ENCODE data around the gene IRF6.

Gene IRF6

DNA sequence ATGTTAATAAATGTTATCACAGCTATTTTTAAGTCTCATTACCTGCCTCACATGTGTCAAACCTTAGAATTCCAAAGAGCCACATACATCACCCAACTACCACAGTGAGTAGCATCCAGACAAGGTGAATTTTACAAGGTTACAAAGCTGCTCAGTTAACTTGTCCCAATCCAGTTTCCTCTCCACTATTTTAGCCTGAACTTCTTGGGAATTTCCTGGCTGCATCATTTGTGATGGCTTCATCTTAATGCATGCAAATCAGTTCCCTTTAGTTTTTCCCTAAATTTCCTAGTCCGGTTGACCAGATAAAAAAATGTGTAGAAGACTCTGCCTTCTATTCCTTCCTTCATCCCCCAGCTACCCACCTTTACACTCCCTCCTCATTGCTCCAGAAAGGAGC is 50.7 kb downstream of the IRF6 start:
- CTCF ChIA-PET, result interaction anchor here (0.6 to 3.8 kb wide), 6 partner anchors 12 to 155 kb away, joined by 3 to 60 read pairs (median 5); no protein-coding TSS in a partner anchor
- H3K36me3 Mint-ChIP-seq, result peaks cover 48% of the 10 kb centered on the region
- no peaks in the 10 kb centered on the region for H3K27me3 Mint-ChIP-seq

DNA sequence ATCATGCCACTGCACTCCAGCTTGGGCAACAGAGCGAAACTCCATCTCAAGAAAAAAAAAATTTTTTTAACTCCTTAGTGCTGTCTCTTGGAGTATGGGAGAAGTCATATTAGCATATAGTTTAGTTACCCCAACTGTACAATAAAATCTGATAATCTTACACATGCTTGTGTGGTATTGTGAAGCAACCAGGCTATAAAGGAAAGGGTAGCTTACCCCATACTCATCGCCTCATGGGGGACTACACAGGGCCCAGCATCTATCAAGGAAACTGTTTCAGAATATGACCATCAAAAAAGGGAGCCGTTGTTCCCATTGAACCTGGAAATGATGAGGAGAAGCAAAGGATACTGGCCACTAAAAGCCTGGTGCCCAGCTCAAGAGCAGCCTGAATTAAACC is 53.1 kb downstream of the IRF6 start:
- H3K27me3 Mint-ChIP-seq, result no peaks in the 10 kb centered on the region
- H3K27ac Mint-ChIP-seq, result peak overlapping the region; percentile 98
- H3K4me3 Mint-ChIP-seq, result peak overlapping the region; percentile 62
- no peak for DNase-seq
- peaks cover 73% of the 10 kb centered on the region for H3K4me1 Mint-ChIP-seq
- CTCF ChIA-PET, result interaction anchor here (1.0 to 6.7 kb wide), 4 partner anchors 15 to 187 kb away, joined by 3 to 96 read pairs (median 4); no protein-coding TSS in a partner anchor
- peaks cover 24% of the 10 kb centered on the region for H3K36me3 Mint-ChIP-seq
- no peaks in the 10 kb centered on the region for H3K9me3 Mint-ChIP-seq

More for the DNA sequence above, 50.7 kb downstream of the IRF6 start:
- DNase-seq, result no peak
- Mint-ChIP-seq H3K27ac (peak overlapping the region; percentile 99), H3K9me3 (no peaks in the 10 kb centered on the region), H3K4me3 (peak overlapping the region; percentile 99), H3K4me1 (peaks cover 77% of the 10 kb centered on the region)

DNA sequence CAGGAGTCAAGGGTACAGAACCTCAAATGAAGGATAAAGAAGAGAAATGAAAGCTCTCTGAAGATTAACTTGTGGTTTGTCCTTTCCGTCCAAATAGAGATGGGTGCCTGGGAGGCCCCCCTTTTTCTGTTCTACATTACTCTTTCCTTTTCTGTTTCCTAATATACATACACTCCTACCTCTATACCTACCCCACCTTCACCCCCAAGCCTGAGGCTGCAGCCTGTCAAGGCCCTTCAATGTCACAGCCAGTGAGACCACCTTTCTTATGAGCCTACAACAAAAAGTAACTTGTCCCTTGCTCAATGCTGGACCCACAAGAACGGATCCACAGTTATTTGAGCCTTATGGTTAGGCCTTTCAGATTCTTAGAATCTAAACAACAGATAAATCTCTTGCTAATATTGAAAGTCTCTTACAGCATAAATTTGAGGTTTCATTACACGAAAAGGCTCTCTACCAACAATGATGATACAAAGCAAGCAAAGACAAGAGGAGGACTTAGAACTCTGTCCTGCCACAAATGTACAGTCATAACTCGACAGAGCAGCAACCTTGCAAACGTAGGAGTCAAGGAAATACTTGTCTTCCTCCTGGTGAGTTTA is 54.2 kb downstream of the IRF6 start:
- Mint-ChIP-seq H3K4me3 (peak overlapping the region; percentile 62), H3K9me3 (no peaks in the 10 kb centered on the region), H3K27ac (peak overlapping the region; percentile 98), H3K36me3 (peaks cover 13% of the 10 kb centered on the region), H3K4me1 (peaks cover 84% of the 10 kb centered on the region), H3K27me3 (no peaks in the 10 kb centered on the region)
- peak; percentile 49 for DNase-seq
- CTCF ChIA-PET, result interaction anchor here (0.7 to 6.7 kb wide), 9 partner anchors 8 to 186 kb away, joined by 3 to 96 read pairs (median 4); no protein-coding TSS in a partner anchor

DNA sequence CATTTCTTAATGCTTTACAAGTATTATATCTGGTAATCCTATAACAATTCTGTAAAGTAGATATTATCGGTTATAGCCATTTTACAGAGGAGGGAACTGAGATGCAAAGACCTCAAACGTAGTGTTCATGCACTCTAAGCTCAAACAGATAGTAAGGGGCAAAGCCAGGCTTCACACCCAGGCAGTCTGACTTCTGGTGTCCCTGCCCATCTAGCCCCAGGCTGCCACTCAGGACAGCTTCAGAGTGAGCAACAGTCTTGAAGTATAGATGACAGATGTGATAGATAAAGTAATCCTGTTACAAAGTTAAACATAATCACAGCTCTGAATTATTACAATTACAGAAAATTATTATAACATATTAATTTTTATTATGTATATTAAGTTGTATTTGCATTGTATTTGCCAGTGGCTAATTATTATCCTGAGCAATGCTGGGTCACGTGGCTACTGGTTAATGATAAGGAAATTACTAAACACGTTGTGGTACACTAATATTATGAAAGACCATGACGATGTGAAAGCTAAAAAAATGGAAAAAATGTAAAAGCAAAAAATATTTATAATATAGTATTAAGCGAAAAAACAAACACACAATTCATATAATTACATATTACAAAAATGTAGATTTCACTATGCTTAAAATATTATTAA is 56.1 kb downstream of the IRF6 start:
- Mint-ChIP-seq H3K27ac (peak overlapping the region; percentile 81), H3K4me3 (no peak overlapping the region), H3K9me3 (no peaks in the 10 kb centered on the region), H3K4me1 (peaks cover 79% of the 10 kb centered on the region), H3K36me3 (no peaks in the 10 kb centered on the region), H3K27me3 (no peaks in the 10 kb centered on the region)
- CTCF ChIA-PET, result interaction anchor here (1.0 to 6.7 kb wide), 15 partner anchors 9 to 181 kb away, joined by 3 to 96 read pairs (median 9); no protein-coding TSS in a partner anchor
- no peak for DNase-seq

DNA sequence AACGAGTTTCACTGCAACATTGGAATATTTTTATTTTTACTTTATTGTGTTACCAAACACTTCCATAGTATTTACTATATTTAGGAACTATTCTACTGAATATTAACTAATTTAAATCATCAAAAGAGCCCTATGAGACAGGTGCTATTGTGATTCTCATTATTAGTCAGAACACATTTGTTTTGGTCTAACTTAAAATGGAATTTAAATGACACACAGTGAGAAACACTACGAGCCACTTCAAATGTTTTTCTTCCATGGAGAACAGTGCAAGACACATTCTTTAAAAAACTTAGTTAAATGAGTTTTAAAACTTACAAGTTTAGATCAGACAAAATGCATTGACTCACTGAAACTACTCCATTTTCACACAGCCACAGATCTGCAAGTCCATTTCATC is 56.7 kb downstream of the IRF6 start:
- peak overlapping the region; percentile 81 for H3K27ac Mint-ChIP-seq
- DNase-seq, result no peak
- H3K36me3 Mint-ChIP-seq, result no peaks in the 10 kb centered on the region
- CTCF ChIA-PET, result interaction anchor here (0.7 to 6.7 kb wide), 32 partner anchors 8 to 181 kb away, joined by 3 to 96 read pairs (median 9); partner anchors contain the start of genes CAMK1G and TRAF3IP3
- H3K4me3 Mint-ChIP-seq, result no peak overlapping the region
- H3K27me3 Mint-ChIP-seq, result no peaks in the 10 kb centered on the region
- H3K9me3 Mint-ChIP-seq, result no peaks in the 10 kb centered on the region
- H3K4me1 Mint-ChIP-seq, result peaks cover 76% of the 10 kb centered on the region

DNA sequence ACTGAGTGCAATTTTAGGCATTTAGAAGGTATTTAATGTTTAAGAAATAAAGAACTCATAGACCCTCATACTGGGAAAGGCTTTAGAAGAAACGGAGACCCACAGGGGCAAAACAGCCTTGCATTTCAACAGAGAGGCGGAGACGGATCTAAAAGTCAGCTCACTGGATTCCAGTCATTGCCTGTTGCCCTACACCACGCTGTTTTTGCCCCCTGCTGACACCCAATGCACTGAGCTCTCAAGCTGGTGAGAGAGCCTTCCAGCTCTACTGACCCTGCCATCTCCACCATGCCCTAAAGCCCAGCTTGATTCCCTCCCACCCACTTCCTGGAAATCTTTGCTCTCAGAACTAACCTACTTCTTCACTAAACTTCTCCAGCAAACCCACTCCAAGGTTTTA is 57.3 kb downstream of the IRF6 start:
- Mint-ChIP-seq H3K27ac (peak overlapping the region; percentile 88), H3K9me3 (no peaks in the 10 kb centered on the region), H3K27me3 (no peaks in the 10 kb centered on the region), H3K36me3 (no peaks in the 10 kb centered on the region), H3K4me3 (no peak overlapping the region), H3K4me1 (peaks cover 72% of the 10 kb centered on the region)
- CTCF ChIA-PET, result interaction anchor here (0.6 to 6.7 kb wide), 46 partner anchors 8 to 304 kb away, joined by 3 to 96 read pairs (median 6); partner anchors contain the start of genes CAMK1G, G0S2 and TRAF3IP3
- DNase-seq, result no peak

DNA sequence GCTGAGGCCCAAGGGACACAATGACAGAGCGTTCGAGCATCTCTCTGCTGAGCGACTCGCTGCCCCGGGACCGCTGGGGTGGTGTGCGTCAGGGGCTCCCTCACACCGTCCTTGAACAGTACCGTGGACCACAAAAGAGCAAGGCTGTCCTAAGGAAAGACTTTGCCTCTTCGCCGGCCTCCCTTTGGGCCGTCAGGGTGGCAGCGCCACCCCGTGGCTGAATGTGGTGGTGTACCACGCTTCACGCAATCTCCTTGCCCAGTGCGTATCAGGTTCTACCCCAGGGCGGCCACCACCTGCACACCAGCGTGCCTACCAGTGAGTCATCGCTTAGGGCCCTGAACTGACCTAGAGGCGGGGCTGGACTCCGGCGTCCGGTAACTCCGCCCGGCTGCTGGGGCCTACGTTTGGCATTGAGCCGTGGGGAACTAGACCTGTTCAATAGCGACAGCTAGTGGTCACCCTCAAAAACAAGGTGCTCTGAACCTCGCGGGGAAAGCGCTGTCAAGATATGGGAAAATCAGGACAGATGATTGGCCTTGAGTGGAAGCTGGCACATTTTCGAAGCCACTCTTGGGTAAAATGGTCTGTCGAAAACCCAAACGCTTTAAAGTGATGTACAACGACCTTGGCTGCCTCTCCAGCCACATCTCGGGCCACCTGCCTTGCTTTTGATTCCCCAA is 58.2 kb downstream of the IRF6 start:
- H3K4me3 Mint-ChIP-seq, result peak overlapping the region; percentile 66
- DNase-seq, result peak; percentile 88
- no peaks in the 10 kb centered on the region for H3K9me3 Mint-ChIP-seq
- H3K27me3 Mint-ChIP-seq, result no peaks in the 10 kb centered on the region
- CTCF ChIA-PET, result interaction anchor here (0.7 to 6.7 kb wide), 45 partner anchors 9 to 179 kb away, joined by 3 to 96 read pairs (median 7); partner anchors contain the start of genes CAMK1G, G0S2 and TRAF3IP3
- peak overlapping the region; percentile 88 for H3K27ac Mint-ChIP-seq
- peaks cover 72% of the 10 kb centered on the region for H3K4me1 Mint-ChIP-seq
- no peaks in the 10 kb centered on the region for H3K36me3 Mint-ChIP-seq

DNA sequence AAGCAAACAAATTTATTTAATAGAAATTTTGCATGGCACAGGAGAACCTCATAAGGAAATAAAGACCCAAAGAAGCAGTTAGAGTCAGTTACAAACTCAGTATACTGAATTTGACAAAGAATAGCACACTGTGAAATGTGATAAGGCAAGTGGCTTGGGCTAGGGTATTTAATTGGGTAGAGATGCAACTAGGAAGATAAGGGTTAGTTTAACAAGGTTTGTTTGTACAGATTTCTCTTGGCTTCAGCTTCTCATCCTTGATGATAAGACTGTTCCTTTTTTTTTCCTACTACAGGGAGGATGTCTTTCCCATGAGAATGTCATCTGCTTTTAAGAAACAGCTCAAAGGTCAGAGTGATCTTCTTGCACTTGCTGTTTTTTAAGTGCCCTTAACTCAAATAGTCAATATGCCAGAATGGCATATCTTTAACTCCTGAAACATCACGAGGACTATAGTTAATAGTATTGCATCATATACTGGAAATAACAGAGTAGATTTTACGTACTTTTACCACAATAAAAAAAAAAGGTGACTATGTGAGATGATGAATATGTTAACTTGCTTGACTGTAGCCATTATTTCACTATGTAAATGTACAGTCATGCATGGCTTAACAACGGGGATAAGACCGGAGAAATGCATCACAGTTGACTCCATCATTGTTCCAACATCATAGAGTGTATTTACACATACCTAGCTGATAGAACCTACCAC is 59.3 kb downstream of the IRF6 start:
- Mint-ChIP-seq H3K4me3 (no peak overlapping the region), H3K9me3 (no peaks in the 10 kb centered on the region), H3K27me3 (no peaks in the 10 kb centered on the region), H3K36me3 (no peaks in the 10 kb centered on the region), H3K27ac (peak overlapping the region; percentile 25), H3K4me1 (peaks cover 71% of the 10 kb centered on the region)
- CTCF ChIA-PET, result interaction anchor here (0.6 to 6.2 kb wide), 14 partner anchors 10 to 179 kb away, joined by 3 to 40 read pairs (median 3); partner anchors contain the start of gene CAMK1G
- no peak for DNase-seq

DNA sequence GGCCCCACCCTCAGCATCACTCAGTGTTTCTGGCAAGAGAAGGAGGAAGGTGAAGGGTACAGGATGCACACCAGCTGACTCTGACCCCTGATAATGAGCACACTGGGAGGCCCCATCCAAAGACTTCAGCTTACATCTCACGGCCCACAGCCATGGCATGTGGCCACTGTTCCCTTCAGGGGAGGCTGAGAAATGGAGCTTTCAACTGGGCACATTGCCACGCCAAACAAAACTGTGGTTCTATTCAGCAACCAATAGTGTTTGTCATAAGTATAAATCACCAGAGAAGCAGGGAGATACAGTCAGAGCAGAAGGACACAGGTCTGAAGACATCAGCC is 62.8 kb downstream of the IRF6 start:
- no peak overlapping the region for H3K4me3 Mint-ChIP-seq
- CTCF ChIA-PET, result interaction anchor here (1.0 to 1.5 kb wide), 5 partner anchors 25 to 171 kb away, joined by 3 to 7 read pairs (median 3); no protein-coding TSS in a partner anchor
- H3K9me3 Mint-ChIP-seq, result no peaks in the 10 kb centered on the region
- H3K4me1 Mint-ChIP-seq, result peaks cover 43% of the 10 kb centered on the region
- no peaks in the 10 kb centered on the region for H3K36me3 Mint-ChIP-seq
- no peaks in the 10 kb centered on the region for H3K27me3 Mint-ChIP-seq
- no peak overlapping the region for H3K27ac Mint-ChIP-seq
- no peak for DNase-seq

DNA sequence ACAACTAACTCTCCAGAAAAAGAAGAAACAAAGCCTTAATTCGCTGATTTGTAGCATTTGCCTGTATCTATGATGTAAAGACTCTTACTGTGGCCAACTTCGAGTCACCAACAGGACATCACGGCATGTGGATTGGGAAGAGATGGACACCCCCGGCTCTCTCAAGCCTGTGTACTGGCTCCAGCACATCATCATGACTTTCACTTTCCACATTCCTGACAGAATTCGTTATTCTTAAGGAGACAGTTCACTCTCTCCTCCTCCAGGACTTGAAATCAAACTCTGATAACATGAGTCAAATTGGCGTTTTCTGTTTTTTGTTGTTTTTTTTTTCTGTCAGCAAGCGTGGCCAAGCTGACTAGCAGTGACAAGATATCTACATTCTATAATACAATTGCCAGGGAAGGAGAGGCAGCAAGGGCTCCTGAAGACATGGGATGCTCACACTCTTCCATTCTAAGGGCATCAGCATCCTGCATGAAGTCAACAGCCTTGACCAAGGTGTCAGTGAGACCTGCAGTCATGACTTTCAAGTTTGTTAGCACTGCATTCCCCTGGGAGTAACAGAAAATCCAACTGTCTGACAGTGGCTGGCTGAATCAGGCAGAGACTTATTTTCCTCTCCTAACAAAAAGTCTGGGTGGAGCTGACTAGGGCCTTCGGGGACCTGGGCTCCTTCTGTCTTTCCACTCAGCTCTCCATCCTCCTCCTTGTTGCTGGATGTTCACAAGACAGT is 63.4 kb downstream of the IRF6 start:
- Mint-ChIP-seq H3K36me3 (no peaks in the 10 kb centered on the region), H3K27ac (no peak overlapping the region), H3K4me3 (no peak overlapping the region), H3K4me1 (peaks cover 38% of the 10 kb centered on the region), H3K9me3 (no peaks in the 10 kb centered on the region), H3K27me3 (no peaks in the 10 kb centered on the region)
- CTCF ChIA-PET, result interaction anchor here (1.0 to 1.3 kb wide), 2 partner anchors 26 to 85 kb away, joined by 3 read pairs; no protein-coding TSS in a partner anchor
- no peak for DNase-seq

DNA sequence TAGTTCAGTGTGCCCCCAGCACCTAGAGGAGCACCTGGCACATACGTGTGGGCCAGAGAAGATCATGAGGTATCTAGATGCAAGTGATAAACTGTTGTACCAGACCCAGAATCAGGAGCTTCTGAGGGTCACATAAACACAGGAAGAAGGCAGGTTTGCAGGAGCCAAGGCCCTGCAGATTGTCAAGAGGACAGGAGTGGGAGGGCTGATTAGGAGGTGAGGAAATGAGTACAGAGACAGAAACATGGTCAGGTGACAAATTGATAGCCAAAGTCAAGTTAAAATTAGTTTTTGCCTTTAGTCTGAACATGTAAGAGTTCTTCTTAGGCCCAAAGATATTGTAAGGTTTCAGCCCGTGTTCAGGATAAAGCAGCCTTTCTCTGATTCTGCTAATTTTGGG is 64.1 kb downstream of the IRF6 start:
- Mint-ChIP-seq H3K4me3 (no peak overlapping the region), H3K27ac (peak overlapping the region; percentile 74), H3K9me3 (no peaks in the 10 kb centered on the region), H3K27me3 (no peaks in the 10 kb centered on the region), H3K36me3 (no peaks in the 10 kb centered on the region), H3K4me1 (peaks cover 31% of the 10 kb centered on the region)
- no peak for DNase-seq
- CTCF ChIA-PET, result interaction anchor here (1.3 kb wide), 1 partner anchor 26 kb away, joined by 3 read pairs; no protein-coding TSS in a partner anchor

DNA sequence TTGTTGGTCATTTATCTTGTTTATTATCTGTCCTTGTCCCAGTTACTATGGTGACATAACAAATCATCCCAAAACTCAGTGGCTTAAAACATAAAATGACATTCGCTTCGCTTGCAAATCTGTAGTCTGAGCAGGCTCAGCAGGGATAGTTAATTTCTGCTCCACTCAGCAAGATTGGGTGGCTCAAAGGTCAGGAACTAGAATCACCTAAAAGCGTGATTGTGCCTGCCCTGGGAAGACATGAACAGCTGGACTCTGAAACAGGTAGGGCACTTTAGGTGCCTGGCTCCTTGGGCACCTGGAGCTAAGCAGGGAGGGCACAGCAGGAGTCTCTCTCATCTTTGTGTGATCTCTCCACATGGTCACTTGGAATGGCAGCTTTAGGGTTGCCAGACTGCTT is 64.7 kb downstream of the IRF6 start:
- no peaks in the 10 kb centered on the region for H3K9me3 Mint-ChIP-seq
- no peaks in the 10 kb centered on the region for H3K27me3 Mint-ChIP-seq
- CTCF ChIA-PET, result no interaction called here
- no peak overlapping the region for H3K27ac Mint-ChIP-seq
- no peaks in the 10 kb centered on the region for H3K36me3 Mint-ChIP-seq
- no peak overlapping the region for H3K4me3 Mint-ChIP-seq
- peaks cover 27% of the 10 kb centered on the region for H3K4me1 Mint-ChIP-seq
- no peak for DNase-seq

DNA sequence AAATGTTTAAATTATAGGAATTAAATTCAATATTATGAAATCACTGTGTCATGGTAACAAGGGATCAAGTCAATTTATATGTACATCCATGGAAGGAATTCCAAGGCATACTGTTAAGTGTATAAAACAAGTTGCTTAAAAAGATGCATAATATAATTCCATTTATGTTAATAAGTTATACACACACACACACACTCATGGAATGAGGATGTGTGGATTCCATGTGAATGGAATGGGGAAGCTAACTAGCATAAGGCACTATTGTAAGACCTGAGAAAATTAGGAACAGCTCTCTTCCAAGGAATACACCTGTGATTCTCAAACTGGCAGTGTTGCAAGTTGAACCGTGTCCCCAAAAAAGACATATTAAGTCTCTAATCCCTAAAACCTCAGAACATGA is 67.7 kb downstream of the IRF6 start:
- CTCF ChIA-PET, result interaction anchor here (0.6 to 2.2 kb wide), 4 partner anchors 10 to 31 kb away, joined by 3 to 8 read pairs (median 5); no protein-coding TSS in a partner anchor

More for the DNA sequence above, 67.7 kb downstream of the IRF6 start:
- DNase-seq, result no peak
- Mint-ChIP-seq H3K36me3 (no peaks in the 10 kb centered on the region), H3K9me3 (no peaks in the 10 kb centered on the region), H3K27ac (no peak overlapping the region), H3K4me1 (peaks cover 22% of the 10 kb centered on the region), H3K4me3 (no peak overlapping the region), H3K27me3 (no peaks in the 10 kb centered on the region)

Measured in activated naive CD4-positive, alpha-beta T cell treated with anti-CD3 and anti-CD28 coated beads, Interleukin-2, amount 10 ng/mL, durations not matched to agents 7 days and 5 days (primary cell).